H9 (cell line): ENCODE results near the gene FOXJ3. TPM values are rescaled to one million over a fixed set of nuclear protein-coding genes. Genes with fewer than 3 reads are reported as not detected.

Experiments used
- DNase-seq: peaks from one replicate; pipeline ENCODE4 v3.0.0-alpha.2; 2017
- H2AFZ ChIP-seq: one replicate; pipeline ENCODE4 v1.6.1; 2013; ENCODE audit warnings: mild to moderate bottlenecking, low read length, control low read depth, moderate library complexity
- H2AK5ac ChIP-seq: 2 replicates; pipeline ENCODE4 v1.6.1; 2013; ENCODE audit warnings: low read length, control low read depth, mixed read lengths; ENCODE audit not compliant: insufficient read length
- H2BK120ac ChIP-seq: one replicate; pipeline ENCODE4 v1.6.1; 2013; ENCODE audit warnings: low read depth, mild to moderate bottlenecking, low read length, control low read depth, inconsistent platforms; ENCODE audit not compliant: poor library complexity, severe bottlenecking
- H2BK12ac ChIP-seq: 2 replicates; pipeline ENCODE4 v1.6.1; 2013; ENCODE audit warnings: low read length, control low read depth, mixed read lengths, low read depth; ENCODE audit not compliant: insufficient read length
- H2BK15ac ChIP-seq: 2 replicates; pipeline ENCODE4 v1.6.1; 2013; ENCODE audit warnings: low read depth, low read length, control low read depth
- H2BK20ac ChIP-seq: one replicate; pipeline ENCODE4 v1.6.1; 2013; ENCODE audit warnings: low read depth, mild to moderate bottlenecking, low read length, control low read depth, inconsistent platforms; ENCODE audit not compliant: poor library complexity, severe bottlenecking
- H2BK5ac ChIP-seq: 2 replicates; pipeline ENCODE4 v1.6.1; 2013; ENCODE audit warnings: low read length, control low read depth, mixed read lengths; ENCODE audit not compliant: insufficient read length
- H3K14ac ChIP-seq: 2 replicates; pipeline ENCODE4 v1.6.1; 2013; ENCODE audit warnings: low read length, control low read depth; ENCODE audit not compliant: insufficient read depth
- H3K18ac ChIP-seq: 2 replicates; pipeline ENCODE4 v1.6.1; 2013; ENCODE audit warnings: low read depth, mild to moderate bottlenecking, mixed read lengths, low read length, control low read depth; ENCODE audit not compliant: insufficient read length
- H3K23ac ChIP-seq: 2 replicates; pipeline ENCODE4 v1.6.1; 2013; ENCODE audit warnings: low read length, control low read depth, mixed read lengths, low read depth; ENCODE audit not compliant: insufficient read length
- H3K23me2 ChIP-seq: 2 replicates; pipeline ENCODE4 v1.6.1; 2013; ENCODE audit warnings: low read depth, mild to moderate bottlenecking, mixed read lengths, low read length, control low read depth; ENCODE audit not compliant: insufficient read length, poor library complexity, severe bottlenecking
- H3K27ac ChIP-seq: 2 replicates; pipeline ENCODE4 v1.5.1; 2013; ENCODE audit warnings: low read length, control low read depth, mixed read lengths, low read depth; ENCODE audit not compliant: insufficient read length
- H3K27me3 ChIP-seq: 2 replicates; pipeline ENCODE4 v1.6.1; 2013; ENCODE audit warnings: low read length, control low read depth, inconsistent platforms; ENCODE audit not compliant: insufficient read depth
- H3K4ac ChIP-seq: 2 replicates; pipeline ENCODE4 v1.6.1; 2013; ENCODE audit warnings: low read depth, mild to moderate bottlenecking, control low read depth, inconsistent platforms, low read length, moderate library complexity
- H3K4me1 ChIP-seq: 2 replicates; pipeline ENCODE4 v1.6.1; 2013; ENCODE audit warnings: low read length, control low read depth, inconsistent platforms; ENCODE audit not compliant: insufficient read depth
- H3K4me2 ChIP-seq: 2 replicates; pipeline ENCODE4 v1.6.1; 2013; ENCODE audit warnings: low read length, control low read depth, mixed read lengths; ENCODE audit not compliant: insufficient read length, insufficient read depth
- H3K56ac ChIP-seq: 2 replicates; pipeline ENCODE4 v1.6.1; 2013; ENCODE audit warnings: low read depth, mild to moderate bottlenecking, mixed read lengths, low read length, control low read depth; ENCODE audit not compliant: insufficient read length
- H3K79me1 ChIP-seq: 2 replicates; pipeline ENCODE4 v1.6.1; 2013; ENCODE audit warnings: low read depth, mild to moderate bottlenecking, moderate library complexity, low read length, control low read depth, inconsistent platforms; ENCODE audit not compliant: insufficient read depth, poor library complexity, severe bottlenecking
- H3K79me2 ChIP-seq: 2 replicates; pipeline ENCODE4 v1.6.1; 2013; ENCODE audit warnings: low read length, control low read depth, inconsistent platforms; ENCODE audit not compliant: insufficient read depth
- H3K9ac ChIP-seq: 2 replicates; pipeline ENCODE4 v1.6.1; 2013; ENCODE audit warnings: low read length, control low read depth, mixed read lengths; ENCODE audit not compliant: insufficient read length; ENCODE audit errors: extremely low read depth
- H3K9me3 ChIP-seq: one replicate; pipeline ENCODE4 v1.6.1; 2013; ENCODE audit warnings: low read depth, low read length, inconsistent platforms; ENCODE audit not compliant: control insufficient read depth
- H3T11ph ChIP-seq: one replicate; pipeline ENCODE4 v1.6.1; 2013; ENCODE audit warnings: mild to moderate bottlenecking, low read length, control low read depth, inconsistent platforms
- H4K20me1 ChIP-seq: one replicate; pipeline ENCODE4 v1.6.1; 2013; ENCODE audit not compliant: control insufficient read depth, insufficient read length, insufficient read depth
- H4K5ac ChIP-seq: 2 replicates; pipeline ENCODE4 v1.6.1; 2013; ENCODE audit warnings: low read depth, mild to moderate bottlenecking, mixed read lengths, low read length, control low read depth; ENCODE audit not compliant: insufficient read length
- H4K8ac ChIP-seq: replicated peaks from 2 replicates; pipeline ENCODE4 v1.6.1; 2013; ENCODE audit warnings: low read length, control low read depth, mixed read lengths, low read depth; ENCODE audit not compliant: insufficient read length
- H4K91ac ChIP-seq: 2 replicates; pipeline ENCODE4 v1.6.1; 2013; ENCODE audit warnings: low read depth, mild to moderate bottlenecking, moderate library complexity, mixed read lengths, low read length, control low read depth; ENCODE audit not compliant: insufficient read length
- H3K27ac Mint-ChIP-seq, 3 experiments: 2 replicates in 2 of 3; 3 replicates in 1 of 3; pipeline ENCODE4 v1.8.0; 2020 to 2021; ENCODE audit warnings: mixed read lengths in 3 of 3, mild to moderate bottlenecking in 1 of 3, moderate library complexity in 1 of 3
- H3K27me3 Mint-ChIP-seq: 2 replicates; pipeline ENCODE4 v1.8.0; 2021; ENCODE audit warnings: low read depth, mild to moderate bottlenecking, moderate library complexity, mixed read lengths
- H3K36me3 Mint-ChIP-seq, 3 experiments: 2 replicates in 2 of 3; 3 replicates in 1 of 3; pipeline ENCODE4 v1.8.0; 2020 to 2021; ENCODE audit warnings: low read depth in 3 of 3, mixed read lengths in 3 of 3; ENCODE audit not compliant: insufficient read depth in 1 of 3
- H3K4me1 Mint-ChIP-seq, 2 experiments: 2 replicates each; pipeline ENCODE4 v1.8.0; 2020; ENCODE audit warnings: mixed read lengths in 2 of 2
- H3K4me3 Mint-ChIP-seq, 2 experiments: 2 replicates in 1 of 2; 3 replicates in 1 of 2; pipeline ENCODE4 v1.8.0; 2020 to 2021; ENCODE audit warnings: mild to moderate bottlenecking in 2 of 2, mixed read lengths in 2 of 2, moderate library complexity in 1 of 2
- H3K9me3 Mint-ChIP-seq, 2 experiments: 2 replicates in 1 of 2; 3 replicates in 1 of 2; pipeline ENCODE4 v1.8.0; 2020; ENCODE audit warnings: mild to moderate bottlenecking in 2 of 2, mixed read lengths in 2 of 2, moderate library complexity in 1 of 2
- WGBS: extraction: QIAGEN DNeasy Blood & Tissue Kit; methylation state at CpG from one replicate; pipeline ENCODE4 v1.1.7; 2013; ENCODE audit warnings: missing lambda C conversion rate, low lambda C conversion rate, mixed read lengths; ENCODE audit not compliant: insufficient read length; ENCODE audit errors: extremely low coverage; 5-methylcytosine and 5-hydroxymethylcytosine counted together
- total RNA-seq: library from RNA; stranded (reverse); gene quantifications from 2 replicates; pipeline ENCODE4 v1.2.1, GENCODE V29; 2021
- TF ChIP-seq, protein P1 (sequence below): fragments of 200-600 bp; sonication (generic); conservative IDR thresholded peaks from 3 replicates; pipeline ENCODE4 v1.8.0; 2021; ENCODE audit warnings: antibody characterized with exemption, mild to moderate bottlenecking

The FOXJ3 gene
- total RNA-seq, 1 experiment from 2014 or later, result 49.9 TPM

- H4K91ac ChIP-seq, result no peak overlapping the region
- H3K79me2 ChIP-seq, result no peaks in the 10 kb centered on the region
- H2BK15ac ChIP-seq, result no peak overlapping the region
- no peaks in the 10 kb centered on the region for H3K4me1 ChIP-seq
- H3K27me3 Mint-ChIP-seq, result peaks cover 39% of the 10 kb centered on the region
- H2BK120ac ChIP-seq, result no peak overlapping the region
- H3K9me3 ChIP-seq, result no peaks in the 10 kb centered on the region
- H2BK12ac ChIP-seq, result no peak overlapping the region
- no peak overlapping the region for H4K8ac ChIP-seq
- no CpG with 5 or more reads among the region's 34 CpGs for WGBS
- no peak overlapping the region for H3K23ac ChIP-seq
- H3K4me3 Mint-ChIP-seq, result peak overlapping the region; percentile 72 to 85
- H3K56ac ChIP-seq, result no peak overlapping the region
- no peak overlapping the region for H3K27ac Mint-ChIP-seq
- peak overlapping the region; percentile 54 for H2AFZ ChIP-seq
- no peaks in the 10 kb centered on the region for H3K36me3 Mint-ChIP-seq
- H3K79me1 ChIP-seq, result no peaks in the 10 kb centered on the region
- no peak overlapping the region for H3K14ac ChIP-seq
- peak; percentile 59 for DNase-seq
- TF ChIP-seq, protein P1, sequence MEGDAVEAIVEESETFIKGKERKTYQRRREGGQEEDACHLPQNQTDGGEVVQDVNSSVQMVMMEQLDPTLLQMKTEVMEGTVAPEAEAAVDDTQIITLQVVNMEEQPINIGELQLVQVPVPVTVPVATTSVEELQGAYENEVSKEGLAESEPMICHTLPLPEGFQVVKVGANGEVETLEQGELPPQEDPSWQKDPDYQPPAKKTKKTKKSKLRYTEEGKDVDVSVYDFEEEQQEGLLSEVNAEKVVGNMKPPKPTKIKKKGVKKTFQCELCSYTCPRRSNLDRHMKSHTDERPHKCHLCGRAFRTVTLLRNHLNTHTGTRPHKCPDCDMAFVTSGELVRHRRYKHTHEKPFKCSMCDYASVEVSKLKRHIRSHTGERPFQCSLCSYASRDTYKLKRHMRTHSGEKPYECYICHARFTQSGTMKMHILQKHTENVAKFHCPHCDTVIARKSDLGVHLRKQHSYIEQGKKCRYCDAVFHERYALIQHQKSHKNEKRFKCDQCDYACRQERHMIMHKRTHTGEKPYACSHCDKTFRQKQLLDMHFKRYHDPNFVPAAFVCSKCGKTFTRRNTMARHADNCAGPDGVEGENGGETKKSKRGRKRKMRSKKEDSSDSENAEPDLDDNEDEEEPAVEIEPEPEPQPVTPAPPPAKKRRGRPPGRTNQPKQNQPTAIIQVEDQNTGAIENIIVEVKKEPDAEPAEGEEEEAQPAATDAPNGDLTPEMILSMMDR, result no peak
- H4K5ac ChIP-seq, result no peak overlapping the region
- H3K9ac ChIP-seq, result no peak overlapping the region
- H2BK20ac ChIP-seq, result no peak overlapping the region
- no peak overlapping the region for H3K18ac ChIP-seq
- H3K9me3 Mint-ChIP-seq, result no peaks in the 10 kb centered on the region
- H3K27ac ChIP-seq, result no peak overlapping the region
- peak overlapping the region; percentile 94 for H3K4me2 ChIP-seq
- no peak overlapping the region for H3K4ac ChIP-seq
- H2BK5ac ChIP-seq, result no peak overlapping the region
- no peak overlapping the region for H3T11ph ChIP-seq
- H3K23me2 ChIP-seq, result peaks cover 3% of the 10 kb centered on the region
- no peaks in the 10 kb centered on the region for H4K20me1 ChIP-seq
- peaks cover 12 to 13% of the 10 kb centered on the region in 2 experiments for H3K4me1 Mint-ChIP-seq
- H3K27me3 ChIP-seq, result peaks cover 2% of the 10 kb centered on the region; the same call in 1 of the 2 replicates
- no peak overlapping the region for H2AK5ac ChIP-seq
Observed at GRCh38 chr1:42379794-42380585, 45.0 kb upstream of the FOXJ3 start.
